OCI-LY1 (cell line): ENCODE data around the gene CRTAP.

Source experiments
- H2AFZ ChIP-seq: fragments of 200-600 bp; sonication (generic), shearing (Covaris generic); 2 replicates; pipeline ENCODE4 v1.6.0; 2014; ENCODE audit warnings: antibody characterized with exemption, mild to moderate bottlenecking, low read length
- H3F3A ChIP-seq: fragments of 200-600 bp; sonication (generic), shearing (Covaris generic); 2 replicates; pipeline ENCODE4 v1.6.0; 2014; ENCODE audit warnings: mild to moderate bottlenecking, antibody characterized with exemption, low read length, moderate library complexity; ENCODE audit not compliant: insufficient read depth
- H3K27ac ChIP-seq: fragments of 200-600 bp; sonication (generic); 2 replicates; pipeline ENCODE4 v1.5.1; 2014; ENCODE audit warnings: low read length, mixed run types, mild to moderate bottlenecking, low read depth; ENCODE audit not compliant: poor library complexity, severe bottlenecking
- H3K27me3 ChIP-seq: fragments of 200-600 bp; sonication (generic); 2 replicates; pipeline ENCODE4 v1.6.0; 2014; ENCODE audit warnings: antibody characterized with exemption, mild to moderate bottlenecking, low read length, moderate library complexity; ENCODE audit not compliant: insufficient read depth
- H3K36me3 ChIP-seq: fragments of 200-600 bp; sonication (generic); 2 replicates; pipeline ENCODE4 v1.6.1; 2014; ENCODE audit warnings: mild to moderate bottlenecking, antibody characterized with exemption, low read length, moderate library complexity, mixed read lengths; ENCODE audit not compliant: insufficient read depth
- H3K4me1 ChIP-seq: fragments of 200-600 bp; sonication (generic); 2 replicates; pipeline ENCODE4 v1.5.1; 2014; ENCODE audit warnings: mild to moderate bottlenecking, low read length, moderate library complexity; ENCODE audit not compliant: insufficient read depth, severe bottlenecking
- H3K4me2 ChIP-seq: fragments of 200-600 bp; sonication (generic), shearing (Covaris generic); 2 replicates; pipeline ENCODE4 v1.6.1; 2014; ENCODE audit warnings: low read length
- H3K4me3 ChIP-seq: fragments of 200-600 bp; sonication (generic); 2 replicates; pipeline ENCODE4 v1.5.1; 2014; ENCODE audit warnings: low read length, low read depth, mild to moderate bottlenecking, mixed read lengths; ENCODE audit not compliant: poor library complexity, severe bottlenecking
- H3K79me2 ChIP-seq: fragments of 200-600 bp; shearing (Covaris generic); 2 replicates; pipeline ENCODE4 v1.6.1; 2016; ENCODE audit warnings: mixed run types, low read length, mixed read lengths; ENCODE audit not compliant: insufficient read depth
- H3K9ac ChIP-seq: fragments of 200-600 bp; sonication (generic), shearing (Covaris generic); 2 replicates; pipeline ENCODE4 v1.6.1; 2014; ENCODE audit warnings: mild to moderate bottlenecking, low read length, mixed read lengths
- H3K9me2 ChIP-seq: fragments of 200-600 bp; sonication (generic), shearing (Covaris generic); 2 replicates; pipeline ENCODE4 v1.6.1; 2014; ENCODE audit warnings: low read depth, mild to moderate bottlenecking, low read length, mixed read lengths
- H3K9me3 ChIP-seq: fragments of 200-600 bp; shearing (Covaris generic); 2 replicates; pipeline ENCODE4 v1.6.1; 2014; ENCODE audit warnings: low read length, mixed read lengths
- H4K20me1 ChIP-seq: fragments of 200-600 bp; sonication (generic), shearing (Covaris generic); 2 replicates; pipeline ENCODE4 v1.6.0; 2016; ENCODE audit warnings: mild to moderate bottlenecking, low read length; ENCODE audit not compliant: insufficient read depth
- CTCF ChIP-seq: fragments of 200-600 bp; sonication (generic), shearing (Covaris generic); IDR thresholded peaks from 2 replicates; pipeline ENCODE4 v1.5.1; 2017; ENCODE audit warnings: mild to moderate bottlenecking, antibody characterized with exemption, low read length, moderate library complexity, mixed read lengths
- EZH2 ChIP-seq: fragments of 200-600 bp; sonication (generic), shearing (Covaris generic); IDR thresholded peaks from 2 replicates; pipeline ENCODE4 v1.8.0; 2017; ENCODE audit warnings: borderline replicate concordance, mixed run types, mild to moderate bottlenecking, antibody characterized with exemption, low read length, moderate library complexity, mixed read lengths

CRTAP gene

GRCh38 chr3:33093847-33094246, 20.0 kb upstream of the CRTAP start:
- Histone ChIP-seq H3K27me3 (no peaks in the 10 kb centered on the region), H3K9ac (no peak overlapping the region), H3K79me2 (peaks cover 34% of the 10 kb centered on the region), H3K4me3 (no peak overlapping the region), H3K36me3 (peaks cover 34% of the 10 kb centered on the region), H3K4me2 (no peak overlapping the region), H3K4me1 (peaks cover 42% of the 10 kb centered on the region), H2AFZ (no peak overlapping the region), H3K9me2 (no peaks in the 10 kb centered on the region), H4K20me1 (no peaks in the 10 kb centered on the region), H3K9me3 (peaks cover 2% of the 10 kb centered on the region; the same call in 1 of the 2 replicates), H3F3A (no peaks in the 10 kb centered on the region), H3K27ac (no peak overlapping the region)
- no peak for TF ChIP-seq EZH2
- no peak for TF ChIP-seq CTCF

DNA sequence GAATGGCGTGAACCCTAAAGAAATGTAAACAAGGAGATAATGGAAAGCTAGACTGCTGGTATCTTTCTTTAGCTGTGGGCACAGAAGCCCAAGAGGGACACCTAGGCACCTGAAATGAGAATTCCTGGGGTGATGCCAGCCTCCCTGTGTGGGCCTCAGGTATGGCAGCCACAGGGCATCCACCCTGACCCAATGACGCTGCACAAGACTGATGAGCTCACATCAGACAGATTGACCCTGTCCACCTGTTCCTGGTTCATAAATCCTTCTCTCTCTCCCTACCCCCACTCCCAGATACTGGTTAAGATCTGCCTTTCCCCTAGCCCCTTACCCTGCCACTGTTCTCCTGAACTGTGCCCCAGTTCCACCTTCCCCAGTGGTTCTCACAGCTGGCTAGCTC, 18.4 kb upstream of the CRTAP start:
- Histone ChIP-seq H3K9ac (peak overlapping the region; percentile 87), H3K27ac (peak overlapping the region; percentile 57), H4K20me1 (no peaks in the 10 kb centered on the region)

GRCh38 chr3:33096093-33096868, 17.5 kb upstream of the CRTAP start:
- Histone ChIP-seq H3K27me3 (no peaks in the 10 kb centered on the region), H3F3A (no peaks in the 10 kb centered on the region), H3K4me3 (peak overlapping the region; percentile 98), H3K4me1 (peaks cover 21% of the 10 kb centered on the region), H3K36me3 (peaks cover 15% of the 10 kb centered on the region), H4K20me1 (no peaks in the 10 kb centered on the region), H3K9me3 (no peaks in the 10 kb centered on the region), H3K4me2 (peak overlapping the region; percentile 91), H3K27ac (peak overlapping the region; percentile 57), H2AFZ (no peak overlapping the region), H3K9ac (peak overlapping the region; percentile 87), H3K79me2 (peaks cover 16% of the 10 kb centered on the region; the same call in 1 of the 2 replicates), H3K9me2 (no peaks in the 10 kb centered on the region)
- TF ChIP-seq CTCF: no peak
- TF ChIP-seq EZH2: no peak

More for the DNA sequence above, 18.4 kb upstream of the CRTAP start:
- Histone ChIP-seq H3K4me2 (peak overlapping the region; percentile 91), H3K27me3 (no peaks in the 10 kb centered on the region), H3K4me3 (peak overlapping the region; percentile 98), H2AFZ (no peak overlapping the region), H3K9me3 (no peaks in the 10 kb centered on the region), H3F3A (no peaks in the 10 kb centered on the region), H3K4me1 (peaks cover 30% of the 10 kb centered on the region), H3K79me2 (peaks cover 18% of the 10 kb centered on the region), H3K9me2 (no peaks in the 10 kb centered on the region), H3K36me3 (peaks cover 18% of the 10 kb centered on the region)
- TF ChIP-seq CTCF (no peak), EZH2 (no peak)
